Measurements from ENCODE around the gene OR56A1.
"Not testable (repeated sequence)": the region's sequence is repeated elsewhere in the genome, so short reads cannot be mapped to it uniquely, and the experiment has no call there.

Gene OR56A1

GRCh38 chr11:6030708-6031405 lies at the start of gene OR56A1:
TSS of gene OR56A1 (minus strand) at chr11:6030758. CDS start at chr11:6027692, 3,066 bp downstream.
- DNase-seq (ENCODE audit: low read depth), result no peak

- no peak for DNase-seq (ENCODE audit: low read depth)
Observed at GRCh38 chr11:6079463-6079862, 48.9 kb upstream of the OR56A1 start.

- DNase-seq (ENCODE audit: low read depth), result no peak
Observed at GRCh38 chr11:6077723-6078122, 47.2 kb upstream of the OR56A1 start.

- DNase-seq (ENCODE audit: low read depth), result not testable (repeated sequence)
Observed at GRCh38 chr11:6076443-6076842, 45.9 kb upstream of the OR56A1 start.

- no peak for DNase-seq (ENCODE audit: low read depth)
Observed at GRCh38 chr11:6067502-6067901, 36.9 kb upstream of the OR56A1 start.

- no peak for DNase-seq (ENCODE audit: low read depth)
Observed at GRCh38 chr11:6062691-6063358, 32.3 kb upstream of the OR56A1 start.

GRCh38 chr11:6061475-6061874 lies 30.9 kb upstream of the OR56A1 start:
- DNase-seq (ENCODE audit: low read depth), result no peak

- no peak for DNase-seq (ENCODE audit: low read depth)
Observed at GRCh38 chr11:6057452-6057851, 26.9 kb upstream of the OR56A1 start.

GRCh38 chr11:6055569-6055968 lies 25.0 kb upstream of the OR56A1 start:
- no peak for DNase-seq (ENCODE audit: low read depth)

GRCh38 chr11:6052374-6052773 lies 21.8 kb upstream of the OR56A1 start:
- DNase-seq (ENCODE audit: low read depth), result no peak

GRCh38 chr11:6040874-6041273 lies 10.3 kb upstream of the OR56A1 start:
- DNase-seq (ENCODE audit: low read depth), result no peak

- DNase-seq (ENCODE audit: low read depth), result no peak
Observed at GRCh38 chr11:6027501-6027900, 3.1 kb downstream of the OR56A1 start.

- no peak for DNase-seq (ENCODE audit: low read depth)
Observed at GRCh38 chr11:6025056-6025455, 5.5 kb downstream of the OR56A1 start.

GRCh38 chr11:6022956-6023355 lies 7.6 kb downstream of the OR56A1 start:
- DNase-seq (ENCODE audit: low read depth), result no peak

GRCh38 chr11:6013042-6013441 lies 17.5 kb downstream of the OR56A1 start:
- no peak for DNase-seq (ENCODE audit: low read depth)

- no peak for DNase-seq (ENCODE audit: low read depth)
Observed at GRCh38 chr11:6012035-6012668, 18.4 kb downstream of the OR56A1 start.

GRCh38 chr11:6006846-6007245 lies 23.7 kb downstream of the OR56A1 start, which contains the start of gene OR56A4:
TSS of gene OR56A4 (minus strand) at chr11:6006946. CDS start at chr11:6002992, 3,954 bp downstream.
- no peak for DNase-seq (ENCODE audit: low read depth)

GRCh38 chr11:6006395-6006794 lies 24.2 kb downstream of the OR56A1 start:
- DNase-seq (ENCODE audit: low read depth), result no peak

GRCh38 chr11:6002202-6002699 lies 28.3 kb downstream of the OR56A1 start:
- DNase-seq (ENCODE audit: low read depth), result no peak

- DNase-seq (ENCODE audit: low read depth), result no peak
Observed at GRCh38 chr11:5994791-5995190, 35.8 kb downstream of the OR56A1 start.

- DNase-seq (ENCODE audit: low read depth), result no peak
Observed at GRCh38 chr11:5992604-5993251, 37.8 kb downstream of the OR56A1 start.

- DNase-seq (ENCODE audit: low read depth), result no peak
Observed at GRCh38 chr11:5992150-5992549, 38.4 kb downstream of the OR56A1 start.
